ENCODE data around the gene CCL26. TPM values are rescaled to one million over a fixed set of nuclear protein-coding genes. Genes with fewer than 3 reads are reported as not detected.

Gene CCL26
- total RNA-seq, 1 donor from 2014 or later, result not detected

GRCh38 chr7:75809396-75809795, 37.4 kb upstream of the CCL26 start:
- no peak for DNase-seq (ENCODE audit: low read depth, low spot score)
- Mint-ChIP-seq H3K4me1 (no peaks in the 10 kb centered on the region), H3K4me3 (no peak overlapping the region), H3K9me3 (peaks cover 6% of the 10 kb centered on the region), H3K27me3 (ENCODE audit: low read depth) (peaks cover 2% of the 10 kb centered on the region), H3K27ac (ENCODE audit: unreplicated experiment) (no peak overlapping the region), H3K36me3 (ENCODE audit: low read depth) (peaks cover 6% of the 10 kb centered on the region)
- TF ChIP-seq CTCF (conservative IDR thresholded peaks at IDR 0.05), result no peak

GRCh38 chr7:75808106-75808505, 36.1 kb upstream of the CCL26 start:
- no peaks in the 10 kb centered on the region for H3K4me1 Mint-ChIP-seq
- no peaks in the 10 kb centered on the region for H3K27me3 Mint-ChIP-seq (ENCODE audit: low read depth)
- H3K27ac Mint-ChIP-seq (ENCODE audit: unreplicated experiment), result no peak overlapping the region
- no peak overlapping the region for H3K4me3 Mint-ChIP-seq
- TF ChIP-seq CTCF (conservative IDR thresholded peaks at IDR 0.05), result no peak
- no peak for DNase-seq (ENCODE audit: low read depth, low spot score)
- peaks cover 6% of the 10 kb centered on the region for H3K9me3 Mint-ChIP-seq
- H3K36me3 Mint-ChIP-seq (ENCODE audit: low read depth), result peaks cover 8% of the 10 kb centered on the region

- Mint-ChIP-seq H3K4me3 (no peak overlapping the region), H3K27me3 (ENCODE audit: low read depth) (no peaks in the 10 kb centered on the region), H3K9me3 (peaks cover 6% of the 10 kb centered on the region), H3K36me3 (ENCODE audit: low read depth) (peaks cover 8% of the 10 kb centered on the region), H3K27ac (ENCODE audit: unreplicated experiment) (no peak overlapping the region), H3K4me1 (no peaks in the 10 kb centered on the region)
- no peak for DNase-seq (ENCODE audit: low read depth, low spot score)
- no peak for TF ChIP-seq CTCF (conservative IDR thresholded peaks at IDR 0.05)
Measured at GRCh38 chr7:75807452-75807851, 35.4 kb upstream of the CCL26 start.

GRCh38 chr7:75806560-75807307, 34.7 kb upstream of the CCL26 start:
- TF ChIP-seq CTCF (conservative IDR thresholded peaks at IDR 0.05), result no peak
- H3K27ac Mint-ChIP-seq (ENCODE audit: unreplicated experiment), result no peak overlapping the region
- H3K4me1 Mint-ChIP-seq, result no peaks in the 10 kb centered on the region
- DNase-seq (ENCODE audit: low read depth, low spot score), result no peak
- H3K36me3 Mint-ChIP-seq (ENCODE audit: low read depth), result peaks cover 8% of the 10 kb centered on the region
- H3K4me3 Mint-ChIP-seq, result no peak overlapping the region
- H3K27me3 Mint-ChIP-seq (ENCODE audit: low read depth), result no peaks in the 10 kb centered on the region
- H3K9me3 Mint-ChIP-seq, result peaks cover 6% of the 10 kb centered on the region

- H3K4me1 Mint-ChIP-seq, result no peaks in the 10 kb centered on the region
- H3K4me3 Mint-ChIP-seq, result no peak overlapping the region
- no peak overlapping the region for H3K27ac Mint-ChIP-seq (ENCODE audit: unreplicated experiment)
- H3K27me3 Mint-ChIP-seq (ENCODE audit: low read depth), result no peaks in the 10 kb centered on the region
- H3K36me3 Mint-ChIP-seq (ENCODE audit: low read depth), result peaks cover 8% of the 10 kb centered on the region
- DNase-seq (ENCODE audit: low read depth, low spot score), result no peak
- peaks cover 6% of the 10 kb centered on the region for H3K9me3 Mint-ChIP-seq
- no peak for TF ChIP-seq CTCF (conservative IDR thresholded peaks at IDR 0.05)
Measured at GRCh38 chr7:75804705-75805104, 32.7 kb upstream of the CCL26 start.

Data from neural crest cell (in vitro differentiated cells).